SK-N-SH (cell line): ENCODE data around the gene ASB15. TPM values are rescaled to one million over a fixed set of nuclear protein-coding genes. Genes with fewer than 3 reads are reported as not detected.

Source experiments
- CTCF ChIA-PET: fragments of 300-600, 350-600 bp; formaldehyde crosslinking; extraction: SDS; loops from one replicate; lab custom pipeline; 2021; lab: Yijun Ruan, JAX
- POLR2A ChIA-PET: fragments of 350-600 bp; sonication (Branson Sonifier 250); formaldehyde crosslinking; extraction: SDS; loops from one replicate; lab custom pipeline; 2020; ENCODE audit warnings: antibody characterized with exemption, inconsistent platforms; lab: Yijun Ruan, JAX
- DNase-seq: peaks from one replicate; pipeline ENCODE4 v3.0.0; 2012
- H2AFZ ChIP-seq: fragments of 200-600 bp; sonication (generic); 2 replicates; pipeline ENCODE4 v1.8.1; 2016; ENCODE audit warnings: antibody characterized with exemption, mild to moderate bottlenecking, low read depth
- H3F3A ChIP-seq: fragments of 200-600 bp; sonication (generic); replicated peaks from 2 replicates; pipeline ENCODE3; 2016; ENCODE audit warnings: antibody characterized with exemption, mild to moderate bottlenecking; ENCODE audit not compliant: insufficient read depth
- H3K27ac ChIP-seq, 2 experiments: fragments of 200-500 bp in 1 of 2; fragments of 200-600 bp in 1 of 2; sonication (Bioruptor generic) in 1 of 2; sonication (generic), shearing (Covaris generic) in 1 of 2; 2 replicates each; pipeline versions ENCODE4 v1.5.1 to v1.6.1; 2014 to 2016; ENCODE audit warnings: low read depth in 2 of 2, inconsistent platforms in 1 of 2, low read length in 1 of 2, mild to moderate bottlenecking in 1 of 2, mixed read lengths in 1 of 2
- H3K27me3 ChIP-seq: fragments of 200-600 bp; sonication (generic), shearing (Covaris generic); 2 replicates; pipeline ENCODE4 v1.6.1; 2016; ENCODE audit warnings: mixed run types; ENCODE audit not compliant: insufficient read depth
- H3K36me3 ChIP-seq, 2 experiments: fragments of 200-500 bp in 1 of 2; fragments of 200-600 bp in 1 of 2; sonication (Bioruptor generic) in 1 of 2; sonication (generic) in 1 of 2; replicated peaks in 1 of 2; 2 replicates each; pipeline versions ENCODE3 to v1.5.1; 2014 to 2016; ENCODE audit warnings: low read length in 1 of 2, mild to moderate bottlenecking in 1 of 2; ENCODE audit not compliant: insufficient read depth in 2 of 2, control insufficient read depth in 1 of 2
- H3K4me1 ChIP-seq, 2 experiments: fragments of 200-500 bp in 1 of 2; fragments of 200-600 bp in 1 of 2; sonication (Bioruptor generic) in 1 of 2; sonication (generic), shearing (Covaris generic) in 1 of 2; 2 replicates each; pipeline versions ENCODE4 v1.5.1 to v1.6.1; 2014 to 2016; ENCODE audit warnings: low read depth in 1 of 2, low read length in 1 of 2, mixed run types in 1 of 2; ENCODE audit not compliant: insufficient read depth in 2 of 2, control insufficient read depth in 1 of 2
- H3K4me2 ChIP-seq: fragments of 200-600 bp; sonication (generic), shearing (Covaris generic); 2 replicates; pipeline ENCODE4 v1.6.1; 2017; ENCODE audit warnings: mixed run types
- H3K4me3 ChIP-seq, 2 experiments: fragments of 200-500 bp in 1 of 2; fragments of 200-600 bp in 1 of 2; sonication (Bioruptor generic) in 1 of 2; sonication (generic), shearing (Covaris generic) in 1 of 2; 2 replicates each; pipeline versions ENCODE4 v1.5.1 to v1.8.1; 2014 to 2016; ENCODE audit warnings: low read depth in 2 of 2, inconsistent platforms in 1 of 2, low read length in 1 of 2, mild to moderate bottlenecking in 1 of 2, mixed read lengths in 1 of 2, moderate library complexity in 1 of 2
- H3K79me2 ChIP-seq: fragments of 200-600 bp; sonication (generic); 2 replicates; pipeline ENCODE4 v1.8.1; 2017; ENCODE audit warnings: mild to moderate bottlenecking; ENCODE audit not compliant: insufficient read depth
- H3K9ac ChIP-seq: fragments of 200-600 bp; sonication (generic); 2 replicates; pipeline ENCODE4 v1.6.1; 2017; ENCODE audit warnings: mixed run types
- H3K9me2 ChIP-seq: fragments of 200-600 bp; sonication (generic); 2 replicates; pipeline ENCODE4 v1.6.1; 2017; ENCODE audit warnings: mixed run types
- H3K9me3 ChIP-seq: fragments of 200-600 bp; sonication (generic); 2 replicates; pipeline ENCODE4 v1.6.1; 2017; ENCODE audit warnings: mixed run types, mild to moderate bottlenecking, moderate library complexity
- H4K20me1 ChIP-seq: fragments of 200-600 bp; sonication (generic); 2 replicates; pipeline ENCODE4 v1.6.1; 2017; ENCODE audit warnings: mild to moderate bottlenecking, mixed run types; ENCODE audit not compliant: insufficient read depth
- CHD2 ChIP-seq: fragments of 150-350 bp; IDR thresholded peaks from 2 replicates; pipeline ENCODE4 v1.6.1; 2018; ENCODE audit warnings: low read length; ENCODE audit not compliant: partially characterized antibody
- EP300 ChIP-seq, 2 experiments: IDR thresholded peaks; 2 replicates each; pipeline versions ENCODE4 v1.4.0 to v1.6.1; 2012; ENCODE audit warnings: borderline replicate concordance in 1 of 2, low read depth in 1 of 2, low read length in 1 of 2
- EZH2phosphoT487 ChIP-seq: fragments of 200-600 bp; sonication (generic); IDR thresholded peaks from 2 replicates; pipeline ENCODE4 v1.6.1; 2017; ENCODE audit warnings: low read depth, mixed run types, mild to moderate bottlenecking, antibody characterized with exemption, moderate library complexity, borderline replicate concordance
- FOXM1 ChIP-seq: IDR thresholded peaks from 2 replicates; pipeline ENCODE4 v1.4.0; 2012; ENCODE audit warnings: low read depth, mild to moderate bottlenecking
- MXI1 ChIP-seq: IDR thresholded peaks from 2 replicates; pipeline ENCODE4 v1.6.1; 2012; ENCODE audit warnings: mild to moderate bottlenecking, low read depth, low read length, improper control_type of control experiment
- NRF1 ChIP-seq: IDR thresholded peaks from 2 replicates; pipeline ENCODE4 v1.6.1; 2012; ENCODE audit warnings: low read depth, mild to moderate bottlenecking, low read length
- POLR2AphosphoS5 ChIP-seq: IDR thresholded peaks from 2 replicates; pipeline ENCODE4 v1.6.1; 2012; ENCODE audit warnings: low read depth, low read length
- RCOR1 ChIP-seq: fragments of 150-350 bp; IDR thresholded peaks from 2 replicates; pipeline ENCODE4 v1.6.1; 2017; ENCODE audit warnings: antibody characterized with exemption, low read length
- RXRA ChIP-seq: IDR thresholded peaks from 2 replicates; pipeline ENCODE4 v1.4.0; 2012; ENCODE audit warnings: low read depth, mild to moderate bottlenecking, borderline replicate concordance
- SIN3A ChIP-seq: IDR thresholded peaks from 2 replicates; pipeline ENCODE4 v1.6.1; 2012; ENCODE audit warnings: low read depth, mild to moderate bottlenecking, low read length, moderate library complexity, borderline replicate concordance
- SMC3 ChIP-seq: IDR thresholded peaks from 2 replicates; pipeline ENCODE4 v1.6.1; 2012; ENCODE audit warnings: low read depth, low read length, improper control_type of control experiment
- TEAD4 ChIP-seq: IDR thresholded peaks from 2 replicates; pipeline ENCODE4 v1.4.0; 2012; ENCODE audit warnings: mild to moderate bottlenecking, borderline replicate concordance; ENCODE audit not compliant: insufficient read depth
- YY1 ChIP-seq: IDR thresholded peaks from 2 replicates; pipeline ENCODE4 v1.4.0; 2012; ENCODE audit warnings: low read depth, mild to moderate bottlenecking
- WGBS: methylation state at CpG from one replicate; pipeline ENCODE4 v1.1.6; 2017; ENCODE audit warnings: low lambda C conversion rate; 5-methylcytosine and 5-hydroxymethylcytosine counted together
- polyA plus RNA-seq, 3 experiments: library from polyadenylated mRNA; depleted of rRNA; stranded (reverse); fragments of >200 nt; gene quantifications; 2 replicates each; pipeline ENCODE4 v1.2.3, GENCODE V29; 2012
- TF ChIP-seq, protein P1 (sequence below): IDR thresholded peaks from 2 replicates; pipeline ENCODE4 v1.4.0; 2012; ENCODE audit warnings: low read depth
- TF ChIP-seq, protein P2 (sequence below): fragments of 150-350 bp; IDR thresholded peaks from 2 replicates; pipeline ENCODE4 v1.6.1; 2017; ENCODE audit warnings: antibody characterized with exemption, low read length, low read depth, borderline replicate concordance
- TF ChIP-seq, protein P3 (sequence below): fragments of 150-350 bp; IDR thresholded peaks from 2 replicates; pipeline ENCODE4 v1.6.1; 2016; ENCODE audit warnings: mild to moderate bottlenecking, low read depth, low read length

The ASB15 gene
- polyA plus RNA-seq, 1 of the 3 experiments (the other 2 are of a cell fraction) = not detected

DNA sequence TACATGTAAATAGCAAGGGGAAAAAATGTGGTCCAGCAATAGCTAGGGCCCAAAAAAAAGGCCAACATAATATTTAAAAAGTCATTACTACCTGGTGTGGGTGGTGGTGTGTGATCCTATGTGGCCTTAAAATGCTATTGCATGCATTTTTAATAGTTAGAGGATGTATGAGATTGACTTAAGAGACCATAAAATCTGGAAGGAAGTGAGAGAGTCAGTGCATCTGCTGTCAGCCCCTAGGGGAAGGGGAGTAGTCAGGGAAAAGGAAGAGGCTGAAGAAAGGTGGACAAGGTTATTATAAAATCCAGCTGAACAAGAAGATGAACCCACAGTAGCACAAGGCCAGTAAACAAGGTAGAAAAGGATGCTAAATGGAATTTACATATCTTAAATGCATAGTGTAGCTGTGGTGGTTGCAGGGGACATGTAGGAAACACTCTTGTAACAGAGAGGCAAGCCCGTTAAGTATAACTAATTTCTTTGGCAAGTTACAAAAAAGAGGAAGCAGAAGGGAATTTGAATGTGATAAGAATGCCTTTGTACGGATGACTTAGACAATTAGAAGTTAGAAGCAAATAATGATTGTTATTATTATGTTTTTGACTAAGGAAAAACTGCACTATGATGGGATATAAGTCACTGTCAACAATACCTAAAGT is 32.1 kb upstream of the ASB15 start:
- no peak overlapping the region for H3K4me3 ChIP-seq
- no peaks in the 10 kb centered on the region for H3K9me2 ChIP-seq
- no peaks in the 10 kb centered on the region for H3K36me3 ChIP-seq
- no peaks in the 10 kb centered on the region for H4K20me1 ChIP-seq
- H3F3A ChIP-seq = no peaks in the 10 kb centered on the region
- WGBS = 72% methylated on average over 2 of the region's 2 CpGs
- no peaks in the 10 kb centered on the region for H3K9me3 ChIP-seq
- H3K9ac ChIP-seq = no peak overlapping the region
- no peak for DNase-seq
- TF ChIP-seq CHD2 (no peak), RXRA (no peak), NRF1 (no peak), EZH2phosphoT487 (no peak), TEAD4 (no peak), YY1 (no peak)
- TF ChIP-seq, protein P1, sequence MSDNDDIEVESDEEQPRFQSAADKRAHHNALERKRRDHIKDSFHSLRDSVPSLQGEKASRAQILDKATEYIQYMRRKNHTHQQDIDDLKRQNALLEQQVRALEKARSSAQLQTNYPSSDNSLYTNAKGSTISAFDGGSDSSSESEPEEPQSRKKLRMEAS = no peak
- TF ChIP-seq, protein P2, sequence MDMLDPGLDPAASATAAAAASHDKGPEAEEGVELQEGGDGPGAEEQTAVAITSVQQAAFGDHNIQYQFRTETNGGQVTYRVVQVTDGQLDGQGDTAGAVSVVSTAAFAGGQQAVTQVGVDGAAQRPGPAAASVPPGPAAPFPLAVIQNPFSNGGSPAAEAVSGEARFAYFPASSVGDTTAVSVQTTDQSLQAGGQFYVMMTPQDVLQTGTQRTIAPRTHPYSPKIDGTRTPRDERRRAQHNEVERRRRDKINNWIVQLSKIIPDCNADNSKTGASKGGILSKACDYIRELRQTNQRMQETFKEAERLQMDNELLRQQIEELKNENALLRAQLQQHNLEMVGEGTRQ = no peak
- ChIA-PET CTCF (interaction anchor here (0.9 to 3.1 kb wide), 2 partner anchors 11 to 296 kb away, joined by 4 to 16 read pairs; no protein-coding TSS in a partner anchor), POLR2A (no interaction called here)
- no peak overlapping the region for H3K4me2 ChIP-seq
- H3K27me3 ChIP-seq = no peaks in the 10 kb centered on the region
- H3K79me2 ChIP-seq = no peaks in the 10 kb centered on the region
- no peak overlapping the region for H2AFZ ChIP-seq
- H3K27ac ChIP-seq = no peak overlapping the region
- no peaks in the 10 kb centered on the region for H3K4me1 ChIP-seq

DNA sequence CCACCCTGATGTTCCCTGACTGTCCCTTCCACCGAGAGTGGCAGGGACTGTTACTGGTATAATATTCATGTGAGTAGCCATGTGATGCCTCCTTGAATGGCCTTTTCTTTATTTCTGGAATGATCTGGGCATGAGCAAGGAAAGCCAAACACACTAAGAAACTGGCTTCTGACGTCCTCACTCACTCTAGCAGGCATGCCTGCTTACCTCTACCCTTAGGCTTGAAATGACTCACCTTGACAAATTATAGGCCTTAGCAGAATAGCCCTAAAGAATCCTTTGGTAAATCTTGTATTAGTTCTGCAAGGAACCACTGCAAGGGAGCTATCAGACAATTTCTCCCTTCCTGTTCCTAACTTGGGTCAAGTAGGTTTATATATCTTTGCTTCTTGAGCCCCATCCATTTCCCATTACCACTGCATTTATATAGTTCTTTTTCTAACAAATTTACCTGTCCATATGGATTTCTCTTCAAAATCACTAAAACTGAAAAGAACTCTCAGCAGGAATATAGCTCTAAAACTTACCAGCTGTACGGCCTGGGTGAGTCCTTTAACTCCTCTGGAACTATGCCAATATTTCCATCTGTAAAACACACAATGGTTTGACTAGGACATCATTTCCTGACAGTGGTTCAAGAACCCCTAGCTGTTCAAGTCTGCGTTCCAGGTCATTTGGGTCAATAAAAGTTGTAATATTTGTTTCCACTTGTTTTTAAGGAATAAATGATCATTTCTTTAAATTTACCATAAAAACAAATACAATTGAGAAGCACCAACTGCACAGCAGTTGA is 31.0 kb upstream of the ASB15 start:
- whole genome bisulfite sequencing = 65% methylated on average over 4 of the region's 4 CpGs

More for the DNA sequence above, 31.0 kb upstream of the ASB15 start:
- no peaks in the 10 kb centered on the region for H3F3A ChIP-seq
- H3K4me2 ChIP-seq = no peak overlapping the region
- no peaks in the 10 kb centered on the region for H3K27me3 ChIP-seq
- ChIA-PET POLR2A (no interaction called here), CTCF (interaction anchor here (0.6 to 3.1 kb wide), 2 partner anchors 10 to 138 kb away, joined by 4 to 16 read pairs; no protein-coding TSS in a partner anchor)
- no peak for TF ChIP-seq POLR2AphosphoS5
- no peak for TF ChIP-seq SIN3A
- TF ChIP-seq SMC3 = no peak
- no peak for TF ChIP-seq RCOR1
- TF ChIP-seq CHD2 = no peak
- no peak for TF ChIP-seq TEAD4
- no peak for TF ChIP-seq YY1
- TF ChIP-seq, protein P3, sequence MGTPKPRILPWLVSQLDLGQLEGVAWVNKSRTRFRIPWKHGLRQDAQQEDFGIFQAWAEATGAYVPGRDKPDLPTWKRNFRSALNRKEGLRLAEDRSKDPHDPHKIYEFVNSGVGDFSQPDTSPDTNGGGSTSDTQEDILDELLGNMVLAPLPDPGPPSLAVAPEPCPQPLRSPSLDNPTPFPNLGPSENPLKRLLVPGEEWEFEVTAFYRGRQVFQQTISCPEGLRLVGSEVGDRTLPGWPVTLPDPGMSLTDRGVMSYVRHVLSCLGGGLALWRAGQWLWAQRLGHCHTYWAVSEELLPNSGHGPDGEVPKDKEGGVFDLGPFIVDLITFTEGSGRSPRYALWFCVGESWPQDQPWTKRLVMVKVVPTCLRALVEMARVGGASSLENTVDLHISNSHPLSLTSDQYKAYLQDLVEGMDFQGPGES = no peak
- TF ChIP-seq MXI1 = no peak
- TF ChIP-seq FOXM1 = no peak
- TF ChIP-seq EP300 (IDR thresholded peaks at IDR 0.05; ENCODE audit: borderline replicate concordance in 1 of 2, low read depth in 1 of 2, low read length in 1 of 2) = no peak
- H4K20me1 ChIP-seq = no peaks in the 10 kb centered on the region
- no peaks in the 10 kb centered on the region for H3K36me3 ChIP-seq
- no peaks in the 10 kb centered on the region for H3K9me3 ChIP-seq
- H3K4me1 ChIP-seq = no peaks in the 10 kb centered on the region; a peak in 1 of 4 replicates
- DNase-seq = no peak
- no peaks in the 10 kb centered on the region for H3K79me2 ChIP-seq
- 0 out of 2 replicates have a peak overlapping the region, but pooled peaks have one; percentile 8 for H2AFZ ChIP-seq
- H3K9ac ChIP-seq = no peak overlapping the region
- H3K4me3 ChIP-seq = no peak overlapping the region
- no peaks in the 10 kb centered on the region for H3K9me2 ChIP-seq
- no peak overlapping the region for H3K27ac ChIP-seq
